CD4-positive, alpha-beta T cell (primary cell): ENCODE measurements around the gene BMS1. TPM values are rescaled to one million over a fixed set of nuclear protein-coding genes. Genes with fewer than 3 reads are reported as not detected.

ENCODE experiments used
- ATAC-seq: fragments of 200-7000 bp; cut with Tn5 transposase; one replicate; pipeline ENCODE4 v1.10.0; 2022; ENCODE audit warnings: mild to moderate bottlenecking; ENCODE audit not compliant: poor library complexity
- CTCF ChIA-PET: fragments of 350-600 bp; sonication (Branson Sonifier 250); formaldehyde crosslinking; loops from one replicate; lab custom pipeline; 2021; ENCODE audit warnings: antibody characterized with exemption, inconsistent platforms; lab: Charles Lee
- POLR2A ChIA-PET: fragments of 350-600 bp; sonication (Branson Sonifier 250); formaldehyde crosslinking; loops from one replicate; lab custom pipeline; 2021; ENCODE audit warnings: antibody characterized with exemption, inconsistent platforms; lab: Charles Lee
- DNase-seq, 14 experiments: peaks; one replicate each; pipeline ENCODE4 v3.0.0-alpha.2; 2013 to 2020; ENCODE audit warnings: mixed read lengths in 2 of 14
- H3K27ac ChIP-seq, 2 donors: one replicate each; pipeline versions ENCODE4 v1.5.1 to v1.7.0; 2013; ENCODE audit warnings: low read length in 2 of 2, low read depth in 1 of 2, mild to moderate bottlenecking in 1 of 2
- H3K27me3 ChIP-seq, 2 experiments: 1 replicate in 1 of 2; 2 replicates in 1 of 2; pipeline versions ENCODE4 v1.6.1 to v1.7.0; 2013; ENCODE audit warnings: low read length in 2 of 2, control low read depth in 1 of 2, mild to moderate bottlenecking in 1 of 2, moderate library complexity in 1 of 2; ENCODE audit not compliant: insufficient read depth in 2 of 2, control insufficient read depth in 1 of 2
- H3K36me3 ChIP-seq: one replicate; pipeline ENCODE4 v1.6.1; 2013; ENCODE audit warnings: low read length, control low read depth; ENCODE audit not compliant: insufficient read depth
- H3K4me1 ChIP-seq: one replicate; pipeline ENCODE4 v1.6.1; 2013; ENCODE audit warnings: low read length, control low read depth; ENCODE audit not compliant: insufficient read depth
- H3K4me3 ChIP-seq: one replicate; pipeline ENCODE4 v1.5.1; 2013; ENCODE audit warnings: mild to moderate bottlenecking, low read length, moderate library complexity
- H3K9me3 ChIP-seq, 2 experiments: 1 replicate in 1 of 2; 2 replicates in 1 of 2; pipeline versions ENCODE4 v1.6.1 to v1.7.0; 2013; ENCODE audit warnings: low read length in 2 of 2, mild to moderate bottlenecking in 2 of 2, control low read depth in 1 of 2, moderate library complexity in 1 of 2; ENCODE audit not compliant: control insufficient read depth in 1 of 2, insufficient read depth in 1 of 2
- H3K27ac Mint-ChIP-seq: one replicate; pipeline ENCODE4 v1.8.0; 2020; ENCODE audit warnings: mixed read lengths
- H3K27me3 Mint-ChIP-seq: one replicate; pipeline ENCODE4 v1.8.0; 2021; ENCODE audit warnings: mixed read lengths
- H3K36me3 Mint-ChIP-seq: one replicate; pipeline ENCODE4 v1.8.0; 2021; ENCODE audit warnings: low read depth, mixed read lengths
- H3K4me1 Mint-ChIP-seq: one replicate; pipeline ENCODE4 v1.8.0; 2021; ENCODE audit warnings: low read depth, mixed read lengths
- H3K4me3 Mint-ChIP-seq: one replicate; pipeline ENCODE4 v1.8.0; 2020; ENCODE audit warnings: mild to moderate bottlenecking, mixed read lengths
- H3K9me3 Mint-ChIP-seq: one replicate; pipeline ENCODE4 v1.8.0; 2020; ENCODE audit warnings: mixed read lengths
- CTCF ChIP-seq: fragments of 200-600 bp; IDR thresholded peaks from one replicate; pipeline ENCODE4 v1.8.0; 2022; ENCODE audit warnings: antibody characterized with exemption, mild to moderate bottlenecking
- intact Hi-C, 2 experiments: fragments of 100-400 bp; cut with DNase I in 1 of 2; cut with micrococcal nuclease in 1 of 2; formaldehyde crosslinking; loops; one replicate each; pipeline versions ENCODE4 v1.15.1 to v1.9.0; 2023 to 2025; cut with DNase I, micrococcal nuclease
- total RNA-seq, 174 experiments: library from RNA in 2 of 174; stranded (reverse) in 2 of 174; gene quantifications; one replicate each; pipeline ENCODE4 v1.2.3 and lab custom pipeline; 2021 to 2026

The BMS1 gene
- total RNA-seq, 2 experiments from 2014 or later = 13.8 to 15.3 TPM

- intact Hi-C loops = loop anchor here in 1 of 2 experiments (1.0 to 10.0 kb wide), 5 partner anchors 229 to 824 kb away; partner anchors contain the start of genes ZNF239 and ZNF485
- H3K27me3 ChIP-seq = peaks cover 0 to 4% of the 10 kb centered on the region in 2 experiments
- Mint-ChIP-seq H3K4me1 (peaks cover 30% of the 10 kb centered on the region), H3K9me3 (no peaks in the 10 kb centered on the region), H3K27me3 (peaks cover 24% of the 10 kb centered on the region), H3K27ac (peak overlapping the region; percentile 88), H3K36me3 (peaks cover 24% of the 10 kb centered on the region), H3K4me3 (peak overlapping the region; percentile 99)
- DNase-seq = no peak
- peaks cover 16% of the 10 kb centered on the region for H3K4me1 ChIP-seq
- CTCF ChIA-PET = no interaction called here
- no peak for TF ChIP-seq CTCF
- POLR2A ChIA-PET = no interaction called here
- H3K9me3 ChIP-seq = no peaks in the 10 kb centered on the region
- H3K36me3 ChIP-seq = peaks cover 12% of the 10 kb centered on the region
- no peak overlapping the region for H3K27ac ChIP-seq
- H3K4me3 ChIP-seq = no peak overlapping the region
- ATAC-seq = no peak
These were observed 2.1 kb upstream of the BMS1 start for GRCh38 chr10:42780456-42780855.

- peak overlapping the region; percentile 65 for H3K27ac ChIP-seq
These were observed 626 bp upstream of the BMS1 start for GRCh38 chr10:42781893-42782445.

GRCh38 chr10:42783181-42783549 lies 570 bp downstream of the BMS1 start:
- Mint-ChIP-seq H3K9me3 (no peaks in the 10 kb centered on the region), H3K27me3 (no peaks in the 10 kb centered on the region), H3K36me3 (peaks cover 48% of the 10 kb centered on the region), H3K4me3 (peak overlapping the region; percentile 99), H3K4me1 (peaks cover 34% of the 10 kb centered on the region), H3K27ac (peak overlapping the region; percentile 88)
- ATAC-seq (peak; percentile 25), DNase-seq (peak in 6 of 14 experiments; percentile 11 to 54 (median 26))
- Histone ChIP-seq H3K27me3 (no peaks in the 10 kb centered on the region), H3K4me3 (peak overlapping the region; percentile 65), H3K27ac (peak overlapping the region; percentile 65), H3K9me3 (no peaks in the 10 kb centered on the region), H3K4me1 (peaks cover 16% of the 10 kb centered on the region), H3K36me3 (peaks cover 27% of the 10 kb centered on the region)
- CTCF ChIA-PET = interaction anchor here (0.8 kb wide), 2 partner anchors 30 to 607 kb away, joined by 3 read pairs; no protein-coding TSS in a partner anchor
- intact Hi-C loops = loop anchor here (2.0 to 10.0 kb wide), 8 partner anchors 142 to 864 kb away; partner anchors contain the start of genes CSGALNACT2 (in 1 of the 2), ZNF239 (in 1 of the 2), ZNF33B (in 1 of the 2) and ZNF485 (in 1 of the 2)
- no peak for TF ChIP-seq CTCF
- POLR2A ChIA-PET = interaction anchor here (0.6 to 1.4 kb wide), 4 partner anchors 20 to 600 kb away, joined by 3 to 7 read pairs (median 4); no protein-coding TSS in a partner anchor

More at GRCh38 chr10:42781893-42782445, 626 bp upstream of the BMS1 start:
- ChIA-PET CTCF (no interaction called here), POLR2A (interaction anchor here (0.9 to 1.4 kb wide), 3 partner anchors 143 to 356 kb away, joined by 3 to 7 read pairs (median 4); partner anchors contain the start of gene CSGALNACT2)
- H3K4me1 Mint-ChIP-seq = peaks cover 34% of the 10 kb centered on the region
- peak overlapping the region; percentile 88 for H3K27ac Mint-ChIP-seq
- H3K36me3 Mint-ChIP-seq = peaks cover 39% of the 10 kb centered on the region
- Histone ChIP-seq H3K36me3 (peaks cover 27% of the 10 kb centered on the region), H3K9me3 (no peaks in the 10 kb centered on the region), H3K4me3 (peak overlapping the region; percentile 65), H3K27me3 (no peaks in the 10 kb centered on the region), H3K4me1 (peaks cover 16% of the 10 kb centered on the region)
- TF ChIP-seq CTCF = no peak
- ATAC-seq = no peak
- H3K9me3 Mint-ChIP-seq = no peaks in the 10 kb centered on the region
- H3K27me3 Mint-ChIP-seq = peaks cover 9% of the 10 kb centered on the region
- H3K4me3 Mint-ChIP-seq = peak overlapping the region; percentile 99
- intact Hi-C loops = loop anchor here (2.0 to 10.0 kb wide), 8 partner anchors 141 to 865 kb away; partner anchors contain the start of genes CSGALNACT2 (in 1 of the 2), ZNF239 (in 1 of the 2), ZNF33B (in 1 of the 2) and ZNF485 (in 1 of the 2)
- peak in 2 of 14 experiments; percentile 11 to 27 for DNase-seq
